Measurements from ENCODE around the gene ABTB2.

GRCh38 chr11:34292111-34292510 lies 65.7 kb downstream of the ABTB2 start:
- TF ChIP-seq PATZ1 (CRISPR knock-in tag; IDR thresholded peaks at IDR 0.05; ENCODE audit: borderline replicate concordance) (no peak), TOX (CRISPR knock-in tag; IDR thresholded peaks at IDR 0.05; ENCODE audit: borderline replicate concordance) (no peak), BACH2 (CRISPR knock-in tag; IDR thresholded peaks at IDR 0.05; ENCODE audit: borderline replicate concordance) (no peak), RARB (CRISPR knock-in tag; IDR thresholded peaks at IDR 0.05) (no peak), GLIS3 (CRISPR knock-in tag; IDR thresholded peaks at IDR 0.05) (no peak), ZFP3 (CRISPR knock-in tag; IDR thresholded peaks at IDR 0.05) (no peak), CREB5 (CRISPR knock-in tag; IDR thresholded peaks at IDR 0.05; ENCODE audit: low read depth) (no peak), CSDC2 (CRISPR knock-in tag; IDR thresholded peaks at IDR 0.05) (no peak), ARNTL (CRISPR knock-in tag; IDR thresholded peaks at IDR 0.05; ENCODE audit: borderline replicate concordance, low read depth) (no peak), ZNF565 (CRISPR knock-in tag; conservative IDR thresholded peaks at IDR 0.05; ENCODE audit: low read depth) (no peak), SNAI2 (CRISPR knock-in tag; IDR thresholded peaks at IDR 0.05) (no peak), PPARA (CRISPR knock-in tag; IDR thresholded peaks at IDR 0.05; ENCODE audit: borderline replicate concordance) (no peak)

All from SK-N-SH treated with all-trans-retinoic acid at 6 μM for 48 hours (cell line).